Cerebellar nuclear complex (tissue), 1 donor: ENCODE results near the gene CTSH.

Source experiments
- DNase-seq, 2 experiments: peaks; one replicate each; lab custom pipeline; 2025; lab: John Stamatoyannopoulos, UW

Gene CTSH

GRCh38 chr15:78944669-78945407, at the start of gene CTSH:
CTSH (minus strand) TSS chr15:78945046; CDS start chr15:78944981, 65 bp downstream.
- no peak for DNase-seq

GRCh38 chr15:78993931-78994530, 49.2 kb upstream of the CTSH start:
- no peak for DNase-seq

GRCh38 chr15:78993257-78993930, 48.5 kb upstream of the CTSH start:
- no peak for DNase-seq

- DNase-seq: no peak
Observed at GRCh38 chr15:78992416-78993256, 47.8 kb upstream of the CTSH start.

- no peak for DNase-seq
Observed at GRCh38 chr15:78991879-78992278, 47.0 kb upstream of the CTSH start.

- DNase-seq: no peak
Observed at GRCh38 chr15:78991476-78991875, 46.6 kb upstream of the CTSH start.

- DNase-seq: no peak
Observed at GRCh38 chr15:78990278-78990677, 45.4 kb upstream of the CTSH start.

- no peak for DNase-seq
Observed at GRCh38 chr15:78989701-78990240, 44.9 kb upstream of the CTSH start.

GRCh38 chr15:78988361-78988911, 43.6 kb upstream of the CTSH start:
- no peak for DNase-seq

- no peak for DNase-seq
Observed at GRCh38 chr15:78987556-78988360, 42.9 kb upstream of the CTSH start.

- DNase-seq: no peak
Observed at GRCh38 chr15:78985859-78986475, 41.1 kb upstream of the CTSH start.

- no peak for DNase-seq
Observed at GRCh38 chr15:78984041-78984440, 39.2 kb upstream of the CTSH start.

- DNase-seq: no peak
Observed at GRCh38 chr15:78983146-78983918, 38.5 kb upstream of the CTSH start.

- DNase-seq: no peak
Observed at GRCh38 chr15:78982736-78983135, 37.9 kb upstream of the CTSH start.

- no peak for DNase-seq
Observed at GRCh38 chr15:78981532-78982313, 36.9 kb upstream of the CTSH start.

GRCh38 chr15:78979456-78980320, 34.8 kb upstream of the CTSH start:
- peak in 1 of 2 experiments; percentile 48 for DNase-seq

GRCh38 chr15:78978601-78979179, 33.8 kb upstream of the CTSH start:
- no peak for DNase-seq
